CD4-positive, alpha-beta memory T cell (primary cell): ENCODE results near the gene C6orf89. TPM values are rescaled to one million over a fixed set of nuclear protein-coding genes. Genes with fewer than 3 reads are reported as not detected.

ENCODE experiments used
- CTCF ChIA-PET: fragments of 350-600 bp; sonication (Branson Sonifier 250); formaldehyde crosslinking; loops from one replicate; lab custom pipeline; 2021; ENCODE audit warnings: inconsistent platforms; ENCODE audit not compliant: partially characterized antibody; lab: Charles Lee
- POLR2A ChIA-PET: fragments of 350-600 bp; sonication (Branson Sonifier 250); formaldehyde crosslinking; loops from one replicate; lab custom pipeline; 2021; ENCODE audit not compliant: partially characterized antibody; lab: Charles Lee
- DNase-seq, 5 donors: peaks; one replicate each; pipeline versions ENCODE4 v3.0.0 to v3.0.0-alpha.2; 2020 to 2022; ENCODE audit warnings: mixed read lengths in 1 of 5
- H3K27ac ChIP-seq: one replicate; pipeline ENCODE4 v1.7.0; 2013; ENCODE audit warnings: low read depth, low read length
- H3K27me3 ChIP-seq: 2 replicates; pipeline ENCODE4 v1.7.0; 2013; ENCODE audit warnings: mild to moderate bottlenecking, low read length, moderate library complexity; ENCODE audit not compliant: insufficient read depth
- H3K36me3 ChIP-seq: 2 replicates; pipeline ENCODE4 v1.7.0; 2013; ENCODE audit warnings: mild to moderate bottlenecking, low read length, moderate library complexity; ENCODE audit not compliant: insufficient read depth
- H3K4me1 ChIP-seq: 2 replicates; pipeline ENCODE4 v1.7.0; 2013; ENCODE audit warnings: mild to moderate bottlenecking, low read length, moderate library complexity; ENCODE audit not compliant: insufficient read depth
- H3K4me3 ChIP-seq, 2 donors: one replicate each; pipeline ENCODE4 v1.7.0; 2013; ENCODE audit warnings: low read length in 2 of 2, mild to moderate bottlenecking in 1 of 2
- H3K9me3 ChIP-seq, 2 donors: one replicate each; pipeline ENCODE4 v1.7.0; 2013; ENCODE audit warnings: low read length in 2 of 2, control low read depth in 1 of 2; ENCODE audit not compliant: control insufficient read depth in 1 of 2
- H3K27ac Mint-ChIP-seq, 7 donors: one replicate each; pipeline ENCODE4 v1.8.0; 2020 to 2021; ENCODE audit warnings: mixed read lengths in 7 of 7, mild to moderate bottlenecking in 6 of 7, inconsistent platforms in 3 of 7, moderate library complexity in 3 of 7
- H3K27me3 Mint-ChIP-seq, 2 donors: one replicate each; pipeline ENCODE4 v1.8.0; 2020 to 2021; ENCODE audit warnings: mixed read lengths in 2 of 2
- H3K36me3 Mint-ChIP-seq, 2 donors: one replicate each; pipeline ENCODE4 v1.8.0; 2020 to 2021; ENCODE audit warnings: mixed read lengths in 2 of 2, inconsistent platforms in 1 of 2, mild to moderate bottlenecking in 1 of 2
- H3K4me1 Mint-ChIP-seq, 4 donors: one replicate each; pipeline ENCODE4 v1.8.0; 2020 to 2021; ENCODE audit warnings: mixed read lengths in 4 of 4, mild to moderate bottlenecking in 1 of 4
- H3K4me3 Mint-ChIP-seq, 8 donors: one replicate each; pipeline ENCODE4 v1.8.0; 2020 to 2021; ENCODE audit warnings: mixed read lengths in 8 of 8, mild to moderate bottlenecking in 7 of 8, moderate library complexity in 6 of 8, inconsistent platforms in 3 of 8
- H3K9me3 Mint-ChIP-seq, 8 donors: one replicate each; pipeline ENCODE4 v1.8.0; 2020 to 2021; ENCODE audit warnings: mixed read lengths in 8 of 8, mild to moderate bottlenecking in 5 of 8, inconsistent platforms in 3 of 8, moderate library complexity in 1 of 8
- intact Hi-C: fragments of 100-400 bp; cut with micrococcal nuclease; formaldehyde crosslinking; loops from one replicate; pipeline ENCODE4 v1.15.1; 2023
- polyA plus RNA-seq, 2 donors: library from polyadenylated mRNA; unstranded; fragments of 300-500 nt; fragmentation: Illumina TruSeq; gene quantifications; one replicate each; pipeline ENCODE4 v1.2.3, GENCODE V29; 2021
- total RNA-seq, 2 experiments: library from RNA; stranded (reverse); gene quantifications; one replicate each; pipeline ENCODE4 v1.2.3, GENCODE V29; 2021

C6orf89 gene
- total and polyA plus RNA-seq, 4 experiments from 2014 or later, result 35.4 to 56.0 (median 52.9) TPM

DNA sequence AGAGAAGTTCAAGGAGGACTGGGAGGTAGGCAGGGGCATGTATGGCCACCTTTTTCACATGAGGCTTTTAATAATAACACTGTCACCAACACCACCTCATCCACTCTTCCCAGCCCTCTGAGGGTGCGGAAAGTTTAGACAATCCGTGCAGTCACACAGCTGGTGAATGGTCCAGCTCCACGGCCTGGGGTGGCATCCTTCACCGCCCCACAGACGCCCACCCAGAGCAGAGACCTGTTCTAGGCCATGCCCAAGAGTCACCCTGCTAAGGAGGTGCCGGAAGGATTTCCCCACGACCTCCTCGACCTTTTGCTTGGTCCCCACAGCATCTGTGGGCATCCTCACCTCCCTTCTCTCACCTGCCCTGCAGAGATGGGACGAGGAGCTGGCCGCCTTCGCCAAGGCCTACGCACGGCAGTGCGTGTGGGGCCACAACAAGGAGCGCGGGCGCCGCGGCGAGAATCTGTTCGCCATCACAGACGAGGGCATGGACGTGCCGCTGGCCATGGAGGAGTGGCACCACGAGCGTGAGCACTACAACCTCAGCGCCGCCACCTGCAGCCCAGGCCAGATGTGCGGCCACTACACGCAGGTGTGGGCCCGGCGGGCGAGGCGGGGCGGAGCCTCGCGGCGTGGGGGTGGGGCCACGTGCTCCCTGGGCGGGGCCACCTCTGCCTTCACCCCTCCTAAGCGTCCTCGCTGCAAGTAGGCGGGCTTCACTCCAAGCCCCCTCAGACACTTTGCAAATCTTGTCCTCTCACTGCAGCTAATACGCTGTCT lies 73.2 kb downstream of the C6orf89 start:
- no peak for DNase-seq
- H3K27me3 ChIP-seq, result no peaks in the 10 kb centered on the region
- H3K36me3 ChIP-seq, result no peaks in the 10 kb centered on the region
- intact Hi-C loops, result no loop called here
- H3K27me3 Mint-ChIP-seq, result no peaks in the 10 kb centered on the region
- H3K9me3 ChIP-seq, result no peaks in the 10 kb centered on the region
- peaks cover 5 to 6% of the 10 kb centered on the region in 2 donors for H3K36me3 Mint-ChIP-seq
- H3K27ac Mint-ChIP-seq, result peak overlapping the region in 1 of 7 donors; percentile 70
- peak overlapping the region in 1 of 8 donors; percentile 9 for H3K4me3 Mint-ChIP-seq
- POLR2A ChIA-PET, result interaction anchor here (1.8 kb wide), 1 partner anchor 46 kb away, joined by 5 read pairs; no protein-coding TSS in a partner anchor
- H3K9me3 Mint-ChIP-seq, result no peaks in the 10 kb centered on the region
- CTCF ChIA-PET, result no interaction called here
- peaks cover 54 to 79% (median 67%) of the 10 kb centered on the region in 4 donors for H3K4me1 Mint-ChIP-seq
- no peak overlapping the region for H3K4me3 ChIP-seq
- no peak overlapping the region for H3K27ac ChIP-seq
- peaks cover 80% of the 10 kb centered on the region for H3K4me1 ChIP-seq

DNA sequence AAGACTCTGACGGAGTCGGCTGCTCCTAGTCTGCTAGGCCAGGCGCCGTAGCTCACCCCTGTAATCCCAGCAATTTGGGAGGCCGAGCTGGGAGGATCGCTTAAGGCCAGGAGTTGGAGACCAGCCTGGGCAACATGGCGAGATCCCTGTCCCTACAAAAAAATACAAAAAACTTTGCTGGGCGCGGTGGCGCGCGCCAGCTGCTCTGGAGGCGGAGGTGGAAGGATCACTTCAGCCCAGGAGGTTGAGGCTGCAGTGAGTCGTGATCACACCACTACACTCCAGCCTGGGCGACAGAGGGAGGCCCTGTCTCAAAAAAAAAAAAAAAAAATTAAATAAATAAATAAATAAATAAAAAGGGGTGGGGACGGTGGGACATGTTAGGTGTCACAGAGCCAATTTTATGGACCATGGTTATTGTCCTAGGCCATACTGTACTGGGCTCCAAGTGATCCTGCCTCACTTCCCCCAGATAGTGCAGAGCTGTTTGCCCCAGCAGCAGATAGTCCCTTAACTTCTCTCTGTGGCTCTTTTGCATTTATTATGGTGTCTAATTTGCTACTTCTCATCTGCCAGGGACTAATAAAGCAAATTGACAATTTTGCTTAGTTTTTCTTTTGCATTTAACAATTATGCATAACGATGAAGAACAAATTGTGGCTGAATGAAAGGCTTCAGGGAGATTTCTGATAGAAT lies 74.0 kb downstream of the C6orf89 start:
- peaks cover 80% of the 10 kb centered on the region for H3K4me1 ChIP-seq
- Mint-ChIP-seq H3K4me1 (peaks cover 50 to 79% (median 65%) of the 10 kb centered on the region in 4 donors), H3K4me3 (peak overlapping the region in 3 of 8 donors; percentile 2 to 12 (median 9)), H3K27ac (peak overlapping the region in 6 of 7 donors; percentile 10 to 87 (median 74)), H3K27me3 (no peaks in the 10 kb centered on the region), H3K36me3 (peaks cover 5 to 6% of the 10 kb centered on the region in 2 donors), H3K9me3 (no peaks in the 10 kb centered on the region)
- no peaks in the 10 kb centered on the region for H3K36me3 ChIP-seq
- POLR2A ChIA-PET, result interaction anchor here (1.8 kb wide), 1 partner anchor 46 kb away, joined by 5 read pairs; no protein-coding TSS in a partner anchor
- intact Hi-C loops, result loop anchor here (5.0 kb wide), 1 partner anchor 47 kb away; no protein-coding TSS in a partner anchor
- no peaks in the 10 kb centered on the region for H3K27me3 ChIP-seq
- no peak overlapping the region for H3K4me3 ChIP-seq
- CTCF ChIA-PET, result no interaction called here
- DNase-seq, result no peak
- H3K9me3 ChIP-seq, result no peaks in the 10 kb centered on the region
- H3K27ac ChIP-seq, result no peak overlapping the region

DNA sequence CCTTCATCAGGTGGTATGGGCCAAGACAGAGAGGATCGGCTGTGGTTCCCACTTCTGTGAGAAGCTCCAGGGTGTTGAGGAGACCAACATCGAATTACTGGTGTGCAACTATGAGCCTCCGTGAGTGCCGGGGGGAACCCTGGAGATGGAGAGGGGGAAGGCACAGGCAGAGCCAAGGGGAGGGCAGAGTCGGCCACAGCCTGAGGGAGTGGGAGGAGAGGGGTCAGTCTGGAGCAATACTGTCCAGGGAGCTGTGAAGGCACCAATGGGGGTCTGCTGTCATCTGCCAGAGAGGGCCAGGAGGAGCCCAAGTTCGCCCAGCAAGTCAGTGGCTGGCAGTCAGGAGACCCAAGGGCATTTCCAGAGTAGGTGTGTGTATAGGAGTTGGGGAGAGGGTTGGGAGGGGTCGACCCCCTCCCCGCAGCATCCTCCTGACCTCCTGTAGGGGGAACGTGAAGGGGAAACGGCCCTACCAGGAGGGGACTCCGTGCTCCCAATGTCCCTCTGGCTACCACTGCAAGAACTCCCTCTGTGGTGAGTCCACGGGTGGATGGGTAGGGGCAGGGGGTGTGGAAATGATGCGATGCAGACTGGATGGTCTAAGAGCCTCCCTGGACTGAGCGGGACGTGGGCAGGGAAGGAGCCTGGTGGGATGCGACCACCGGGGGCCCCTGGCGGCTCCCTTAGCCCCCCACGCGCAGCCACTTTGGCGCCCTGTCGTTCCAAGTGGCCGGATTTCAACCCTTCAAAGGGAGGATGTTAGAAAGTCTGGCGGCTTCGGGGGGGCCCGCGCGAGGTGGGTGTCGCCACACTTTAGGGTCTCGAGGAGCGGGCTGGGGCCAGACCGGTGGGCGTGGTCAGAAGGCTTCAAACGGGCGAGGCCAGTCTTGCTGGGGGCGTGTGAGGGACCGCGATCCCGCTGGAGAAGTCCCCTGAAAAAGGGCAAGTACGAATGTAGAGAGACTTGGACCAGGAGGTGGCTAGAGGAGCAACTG lies 76.0 kb downstream of the C6orf89 start:
- intact Hi-C loops, result loop anchor here (5.0 kb wide), 1 partner anchor 49 kb away; no protein-coding TSS in a partner anchor
- Histone ChIP-seq H3K4me1 (peaks cover 66% of the 10 kb centered on the region), H3K4me3 (no peak overlapping the region), H3K27me3 (no peaks in the 10 kb centered on the region), H3K36me3 (no peaks in the 10 kb centered on the region), H3K27ac (no peak overlapping the region), H3K9me3 (no peaks in the 10 kb centered on the region)
- peaks cover 5 to 12% of the 10 kb centered on the region in 2 donors for H3K36me3 Mint-ChIP-seq
- H3K9me3 Mint-ChIP-seq, result no peaks in the 10 kb centered on the region
- H3K27ac Mint-ChIP-seq, result peak overlapping the region; percentile 90 to 98 (median 94)
- H3K4me3 Mint-ChIP-seq, result peak overlapping the region in 3 of 8 donors; percentile 15 to 47 (median 17)
- ChIA-PET POLR2A (interaction anchor here (1.4 to 3.0 kb wide), 3 partner anchors 7 to 76 kb away, joined by 3 to 26 read pairs (median 12); partner anchors contain the start of genes C6orf89, MTCH1 and PI16), CTCF (interaction anchor here (1.6 to 2.5 kb wide), 2 partner anchors 8 to 56 kb away, joined by 3 to 10 read pairs; no protein-coding TSS in a partner anchor)
- no peak for DNase-seq
- H3K4me1 Mint-ChIP-seq, result peaks cover 41 to 73% (median 59%) of the 10 kb centered on the region in 4 donors
- H3K27me3 Mint-ChIP-seq, result no peaks in the 10 kb centered on the region

DNA sequence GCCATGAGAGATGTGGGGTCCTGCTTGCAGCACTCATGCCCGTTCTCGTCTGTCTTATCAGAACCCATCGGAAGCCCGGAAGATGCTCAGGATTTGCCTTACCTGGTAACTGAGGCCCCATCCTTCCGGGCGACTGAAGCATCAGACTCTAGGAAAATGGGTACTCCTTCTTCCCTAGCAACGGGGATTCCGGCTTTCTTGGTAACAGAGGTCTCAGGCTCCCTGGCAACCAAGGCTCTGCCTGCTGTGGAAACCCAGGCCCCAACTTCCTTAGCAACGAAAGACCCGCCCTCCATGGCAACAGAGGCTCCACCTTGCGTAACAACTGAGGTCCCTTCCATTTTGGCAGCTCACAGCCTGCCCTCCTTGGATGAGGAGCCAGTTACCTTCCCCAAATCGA lies 77.1 kb downstream of the C6orf89 start:
- no peak overlapping the region for H3K4me3 ChIP-seq
- DNase-seq, result peak; percentile 83 to 90 (median 85)
- ChIA-PET CTCF (interaction anchor here (1.2 to 2.5 kb wide), 4 partner anchors 9 to 77 kb away, joined by 3 to 10 read pairs (median 4); partner anchors contain the start of gene C6orf89), POLR2A (interaction anchor here (1.2 to 3.7 kb wide), 5 partner anchors 8 to 208 kb away, joined by 3 to 33 read pairs (median 12); partner anchors contain the start of genes C6orf89, MTCH1 and PI16)
- peaks cover 33 to 64% (median 50%) of the 10 kb centered on the region in 4 donors for H3K4me1 Mint-ChIP-seq
- no peaks in the 10 kb centered on the region for H3K9me3 Mint-ChIP-seq
- H3K4me3 Mint-ChIP-seq, result peak overlapping the region; percentile 49 to 87 (median 71)
- no peaks in the 10 kb centered on the region for H3K27me3 Mint-ChIP-seq
- H3K27ac ChIP-seq, result peak overlapping the region; percentile 55
- H3K36me3 ChIP-seq, result peaks cover 11% of the 10 kb centered on the region
- H3K36me3 Mint-ChIP-seq, result peaks cover 11 to 22% of the 10 kb centered on the region in 2 donors
- intact Hi-C loops, result loop anchor here (1.0 to 5.0 kb wide), 3 partner anchors 23 to 78 kb away; partner anchors contain the start of genes C6orf89 and MTCH1
- H3K9me3 ChIP-seq, result no peaks in the 10 kb centered on the region
- peak overlapping the region; percentile 90 to 98 (median 94) for H3K27ac Mint-ChIP-seq
- H3K27me3 ChIP-seq, result no peaks in the 10 kb centered on the region
- H3K4me1 ChIP-seq, result peaks cover 55% of the 10 kb centered on the region

DNA sequence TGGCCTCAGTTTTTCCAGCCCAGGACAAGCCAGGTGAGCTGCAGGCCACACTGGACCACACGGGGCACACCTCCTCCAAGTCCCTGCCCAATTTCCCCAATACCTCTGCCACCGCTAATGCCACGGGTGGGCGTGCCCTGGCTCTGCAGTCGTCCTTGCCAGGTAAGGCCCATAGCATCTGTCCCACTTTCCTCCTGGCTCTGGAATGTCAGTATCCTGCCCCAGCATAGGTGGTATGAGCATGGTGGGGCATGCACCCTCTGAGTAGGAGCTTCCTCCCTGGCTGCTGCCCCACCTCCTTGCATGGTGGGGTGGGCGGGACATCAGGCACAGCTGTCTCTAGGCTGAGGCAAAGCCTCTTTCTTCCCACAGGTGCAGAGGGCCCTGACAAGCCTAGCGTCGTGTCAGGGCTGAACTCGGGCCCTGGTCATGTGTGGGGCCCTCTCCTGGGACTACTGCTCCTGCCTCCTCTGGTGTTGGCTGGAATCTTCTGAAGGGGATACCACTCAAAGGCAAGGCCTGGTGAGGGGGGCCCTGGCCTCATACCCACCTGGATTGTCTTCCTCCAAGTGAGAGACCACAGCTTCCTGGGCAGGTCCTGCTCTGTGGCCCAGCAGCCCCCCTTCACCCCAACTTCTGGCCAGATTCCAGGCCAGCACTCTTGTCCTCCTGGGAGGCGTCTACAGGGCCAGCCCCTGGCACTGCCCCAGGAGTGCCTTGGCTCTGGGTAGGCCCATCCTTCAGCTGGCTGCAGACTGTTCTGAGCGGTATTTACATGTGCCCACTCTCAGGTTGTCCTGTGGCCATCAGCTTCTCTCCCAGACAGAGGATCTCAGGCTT lies 77.9 kb downstream of the C6orf89 start:
- no peaks in the 10 kb centered on the region for H3K9me3 ChIP-seq
- Mint-ChIP-seq H3K4me3 (peak overlapping the region; percentile 52 to 80 (median 70)), H3K9me3 (no peaks in the 10 kb centered on the region), H3K27me3 (no peaks in the 10 kb centered on the region), H3K4me1 (peaks cover 33 to 64% (median 50%) of the 10 kb centered on the region in 4 donors), H3K27ac (peak overlapping the region; percentile 90 to 98 (median 94)), H3K36me3 (peaks cover 19 to 30% of the 10 kb centered on the region in 2 donors)
- H3K27me3 ChIP-seq, result no peaks in the 10 kb centered on the region
- DNase-seq, result peak; percentile 40 to 58 (median 49)
- POLR2A ChIA-PET, result interaction anchor here (1.0 to 3.7 kb wide), 8 partner anchors 9 to 207 kb away, joined by 3 to 33 read pairs (median 4); partner anchors contain the start of genes C6orf89, MTCH1 and PI16
- intact Hi-C loops, result loop anchor here (1.0 to 5.0 kb wide), 3 partner anchors 23 to 78 kb away; partner anchors contain the start of genes C6orf89 and MTCH1
- CTCF ChIA-PET, result interaction anchor here (0.6 to 2.5 kb wide), 5 partner anchors 10 to 1048 kb away, joined by 3 to 10 read pairs (median 3); partner anchors contain the start of gene C6orf89
- peaks cover 19% of the 10 kb centered on the region for H3K36me3 ChIP-seq
- peaks cover 51% of the 10 kb centered on the region for H3K4me1 ChIP-seq
- H3K4me3 ChIP-seq, result no peak overlapping the region
- H3K27ac ChIP-seq, result peak overlapping the region; percentile 55
